CD4-positive, alpha-beta memory T cell (primary cell): ENCODE data around the gene DRC3. TPM values are rescaled to one million over a fixed set of nuclear protein-coding genes. Genes with fewer than 3 reads are reported as not detected.

Experiments used
- CTCF ChIA-PET: fragments of 350-600 bp; sonication (Branson Sonifier 250); formaldehyde crosslinking; loops from one replicate; lab custom pipeline; 2021; ENCODE audit warnings: inconsistent platforms; ENCODE audit not compliant: partially characterized antibody; lab: Charles Lee
- POLR2A ChIA-PET: fragments of 350-600 bp; sonication (Branson Sonifier 250); formaldehyde crosslinking; loops from one replicate; lab custom pipeline; 2021; ENCODE audit not compliant: partially characterized antibody; lab: Charles Lee
- DNase-seq, 5 donors: peaks; one replicate each; pipeline versions ENCODE4 v3.0.0 to v3.0.0-alpha.2; 2020 to 2022; ENCODE audit warnings: mixed read lengths in 1 of 5
- H3K27ac ChIP-seq: one replicate; pipeline ENCODE4 v1.7.0; 2013; ENCODE audit warnings: low read depth, low read length
- H3K27me3 ChIP-seq: 2 replicates; pipeline ENCODE4 v1.7.0; 2013; ENCODE audit warnings: mild to moderate bottlenecking, low read length, moderate library complexity; ENCODE audit not compliant: insufficient read depth
- H3K36me3 ChIP-seq: 2 replicates; pipeline ENCODE4 v1.7.0; 2013; ENCODE audit warnings: mild to moderate bottlenecking, low read length, moderate library complexity; ENCODE audit not compliant: insufficient read depth
- H3K4me1 ChIP-seq: 2 replicates; pipeline ENCODE4 v1.7.0; 2013; ENCODE audit warnings: mild to moderate bottlenecking, low read length, moderate library complexity; ENCODE audit not compliant: insufficient read depth
- H3K4me3 ChIP-seq, 2 donors: one replicate each; pipeline ENCODE4 v1.7.0; 2013; ENCODE audit warnings: low read length in 2 of 2, mild to moderate bottlenecking in 1 of 2
- H3K9me3 ChIP-seq, 2 donors: one replicate each; pipeline ENCODE4 v1.7.0; 2013; ENCODE audit warnings: low read length in 2 of 2, control low read depth in 1 of 2; ENCODE audit not compliant: control insufficient read depth in 1 of 2
- H3K27ac Mint-ChIP-seq, 7 donors: one replicate each; pipeline ENCODE4 v1.8.0; 2020 to 2021; ENCODE audit warnings: mixed read lengths in 7 of 7, mild to moderate bottlenecking in 6 of 7, inconsistent platforms in 3 of 7, moderate library complexity in 3 of 7
- H3K27me3 Mint-ChIP-seq, 2 donors: one replicate each; pipeline ENCODE4 v1.8.0; 2020 to 2021; ENCODE audit warnings: mixed read lengths in 2 of 2
- H3K36me3 Mint-ChIP-seq, 2 donors: one replicate each; pipeline ENCODE4 v1.8.0; 2020 to 2021; ENCODE audit warnings: mixed read lengths in 2 of 2, inconsistent platforms in 1 of 2, mild to moderate bottlenecking in 1 of 2
- H3K4me1 Mint-ChIP-seq, 4 donors: one replicate each; pipeline ENCODE4 v1.8.0; 2020 to 2021; ENCODE audit warnings: mixed read lengths in 4 of 4, mild to moderate bottlenecking in 1 of 4
- H3K4me3 Mint-ChIP-seq, 8 donors: one replicate each; pipeline ENCODE4 v1.8.0; 2020 to 2021; ENCODE audit warnings: mixed read lengths in 8 of 8, mild to moderate bottlenecking in 7 of 8, moderate library complexity in 6 of 8, inconsistent platforms in 3 of 8
- H3K9me3 Mint-ChIP-seq, 8 donors: one replicate each; pipeline ENCODE4 v1.8.0; 2020 to 2021; ENCODE audit warnings: mixed read lengths in 8 of 8, mild to moderate bottlenecking in 5 of 8, inconsistent platforms in 3 of 8, moderate library complexity in 1 of 8
- intact Hi-C: fragments of 100-400 bp; cut with micrococcal nuclease; formaldehyde crosslinking; loops from one replicate; pipeline ENCODE4 v1.15.1; 2023
- polyA plus RNA-seq, 2 donors: library from polyadenylated mRNA; unstranded; fragments of 300-500 nt; fragmentation: Illumina TruSeq; gene quantifications; one replicate each; pipeline ENCODE4 v1.2.3, GENCODE V29; 2021
- total RNA-seq, 2 experiments: library from RNA; stranded (reverse); gene quantifications; one replicate each; pipeline ENCODE4 v1.2.3, GENCODE V29; 2021

The DRC3 gene
- total and polyA plus RNA-seq, 4 experiments from 2014 or later = 0.24 to 0.67 (median 0.64) TPM; not detected in 1

DNA sequence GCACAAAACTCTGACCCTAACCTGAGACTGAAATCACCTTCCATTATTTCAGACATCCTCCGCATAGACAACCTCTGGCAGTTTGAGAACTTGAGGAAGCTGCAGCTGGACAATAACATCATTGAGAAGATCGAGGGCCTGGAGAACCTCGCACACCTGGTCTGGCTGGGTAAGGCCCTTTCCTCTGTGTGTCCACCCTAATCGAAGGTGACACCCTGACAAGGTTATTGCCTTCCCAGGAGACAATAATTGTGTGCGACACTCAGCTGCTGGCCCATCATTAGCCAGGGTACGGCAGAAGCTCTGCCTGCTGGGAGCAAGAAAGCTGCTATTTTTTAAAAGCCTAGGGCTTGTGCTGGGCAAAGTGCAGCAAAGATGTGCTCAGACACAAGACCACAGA is 11.1 kb downstream of the DRC3 start:
- Histone ChIP-seq H3K36me3 (no peaks in the 10 kb centered on the region), H3K9me3 (no peaks in the 10 kb centered on the region), H3K4me3 (no peak overlapping the region), H3K4me1 (no peaks in the 10 kb centered on the region), H3K27ac (no peak overlapping the region), H3K27me3 (no peaks in the 10 kb centered on the region)
- ChIA-PET CTCF (no interaction called here), POLR2A (no interaction called here)
- no peaks in the 10 kb centered on the region for H3K4me1 Mint-ChIP-seq
- H3K27me3 Mint-ChIP-seq = peaks cover 0 to 3% of the 10 kb centered on the region in 2 donors
- H3K27ac Mint-ChIP-seq = no peak overlapping the region
- no peak for DNase-seq
- intact Hi-C loops = no loop called here
- H3K9me3 Mint-ChIP-seq = no peaks in the 10 kb centered on the region
- no peaks in the 10 kb centered on the region for H3K36me3 Mint-ChIP-seq
- H3K4me3 Mint-ChIP-seq = no peak overlapping the region

DNA sequence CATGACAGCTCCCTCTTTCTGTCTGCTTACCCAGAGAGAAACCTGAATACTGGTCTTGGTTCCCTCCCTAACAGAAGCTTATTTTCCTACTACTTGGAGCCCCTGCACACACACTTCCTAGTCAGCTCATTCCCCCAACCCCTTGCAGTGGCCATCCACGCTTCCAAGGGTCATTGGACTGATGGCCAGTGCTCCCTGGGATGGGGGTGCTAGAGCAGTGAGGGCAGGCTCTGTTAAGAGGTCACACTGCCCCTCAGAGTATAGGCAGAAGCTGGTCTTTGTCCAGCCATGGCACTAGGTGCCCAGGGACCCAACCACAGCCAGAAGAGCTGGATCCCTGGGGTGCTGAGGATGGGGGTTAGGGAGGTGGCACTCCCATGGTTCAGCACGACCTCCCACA is 12.5 kb downstream of the DRC3 start:
- Histone ChIP-seq H3K9me3 (no peaks in the 10 kb centered on the region), H3K27ac (no peak overlapping the region), H3K36me3 (no peaks in the 10 kb centered on the region), H3K27me3 (no peaks in the 10 kb centered on the region), H3K4me3 (no peak overlapping the region), H3K4me1 (no peaks in the 10 kb centered on the region)
- H3K27ac Mint-ChIP-seq = no peak overlapping the region
- ChIA-PET POLR2A (interaction anchor here (1.0 kb wide), 1 partner anchor 13 kb away, joined by 3 read pairs; the partner anchor contains the start of gene TOM1L2), CTCF (no interaction called here)
- H3K4me3 Mint-ChIP-seq = no peak overlapping the region
- no peak for DNase-seq
- no peaks in the 10 kb centered on the region for H3K4me1 Mint-ChIP-seq
- intact Hi-C loops = no loop called here
- no peaks in the 10 kb centered on the region for H3K36me3 Mint-ChIP-seq
- no peaks in the 10 kb centered on the region for H3K27me3 Mint-ChIP-seq
- no peaks in the 10 kb centered on the region for H3K9me3 Mint-ChIP-seq

DNA sequence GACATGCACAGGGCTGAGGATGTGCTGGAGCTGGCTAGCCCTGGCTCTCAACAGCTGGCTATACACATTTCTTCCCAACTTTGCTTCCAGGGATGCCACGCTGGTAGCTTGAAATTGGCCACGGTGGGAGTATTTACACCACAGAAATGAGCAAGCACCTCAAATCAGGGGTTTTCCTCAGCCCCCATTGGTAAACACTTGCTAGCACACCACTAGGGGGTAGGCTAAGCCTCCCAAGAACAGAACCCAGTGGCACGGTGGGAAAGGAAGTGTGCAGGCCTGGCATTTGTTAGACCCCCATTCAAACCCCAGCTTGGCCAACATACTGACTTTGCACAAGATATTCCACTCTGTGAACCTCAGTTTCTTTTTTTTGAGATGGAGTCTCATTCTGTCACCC is 12.9 kb downstream of the DRC3 start:
- no peaks in the 10 kb centered on the region for H3K4me1 ChIP-seq
- ChIA-PET CTCF (no interaction called here), POLR2A (interaction anchor here (1.0 kb wide), 1 partner anchor 13 kb away, joined by 3 read pairs; the partner anchor contains the start of gene TOM1L2)
- no peaks in the 10 kb centered on the region for H3K36me3 Mint-ChIP-seq
- no peak overlapping the region for H3K4me3 Mint-ChIP-seq
- no peak overlapping the region for H3K27ac Mint-ChIP-seq
- no peaks in the 10 kb centered on the region for H3K27me3 ChIP-seq
- no peak for DNase-seq
- intact Hi-C loops = no loop called here
- no peaks in the 10 kb centered on the region for H3K27me3 Mint-ChIP-seq
- no peaks in the 10 kb centered on the region for H3K9me3 ChIP-seq
- no peaks in the 10 kb centered on the region for H3K4me1 Mint-ChIP-seq
- no peak overlapping the region for H3K4me3 ChIP-seq
- no peaks in the 10 kb centered on the region for H3K36me3 ChIP-seq
- H3K27ac ChIP-seq = no peak overlapping the region
- no peaks in the 10 kb centered on the region for H3K9me3 Mint-ChIP-seq

DNA sequence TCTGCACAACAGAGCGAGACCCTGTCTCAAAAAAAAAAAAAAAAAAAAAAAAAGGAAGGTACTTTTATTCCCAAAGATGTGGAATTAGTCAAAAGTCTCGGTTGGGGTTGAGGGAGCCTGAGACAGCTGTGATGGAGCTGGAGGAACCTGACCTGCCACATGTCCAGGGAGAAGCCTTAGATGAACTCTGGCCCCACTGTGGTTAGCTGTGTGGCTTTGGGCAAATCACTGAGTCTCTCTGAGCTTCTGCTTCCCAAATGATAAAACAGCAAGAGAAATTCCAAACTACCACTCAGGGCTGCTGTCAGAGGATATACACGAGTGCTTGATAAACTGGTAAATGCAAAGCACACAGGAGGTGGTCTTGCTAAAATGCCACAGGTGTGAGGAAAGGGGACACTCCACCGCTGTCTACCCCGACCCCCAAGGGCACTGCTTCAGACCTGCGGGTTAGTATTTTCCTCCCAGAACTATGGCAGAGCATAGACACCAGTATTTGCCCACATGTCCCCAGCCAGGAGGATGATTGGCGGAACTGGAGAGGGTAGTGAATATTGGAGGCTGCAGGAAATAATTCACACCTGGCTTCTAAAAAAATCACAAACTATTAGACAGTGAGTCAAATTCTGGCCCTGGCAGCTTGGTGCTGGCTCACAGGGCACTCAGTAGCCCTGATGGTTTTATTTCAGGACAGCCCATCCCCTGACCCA is 14.7 kb downstream of the DRC3 start:
- Mint-ChIP-seq H3K4me1 (no peaks in the 10 kb centered on the region), H3K36me3 (no peaks in the 10 kb centered on the region), H3K4me3 (no peak overlapping the region), H3K9me3 (no peaks in the 10 kb centered on the region), H3K27me3 (no peaks in the 10 kb centered on the region), H3K27ac (no peak overlapping the region)
- H3K9me3 ChIP-seq = no peaks in the 10 kb centered on the region
- no peak overlapping the region for H3K4me3 ChIP-seq
- H3K27ac ChIP-seq = no peak overlapping the region
- H3K27me3 ChIP-seq = no peaks in the 10 kb centered on the region
- intact Hi-C loops = no loop called here
- ChIA-PET POLR2A (no interaction called here), CTCF (interaction anchor here (0.7 kb wide), 1 partner anchor 891 kb away, joined by 4 read pairs; no protein-coding TSS in a partner anchor)
- DNase-seq = no peak
- H3K4me1 ChIP-seq = no peaks in the 10 kb centered on the region
- H3K36me3 ChIP-seq = no peaks in the 10 kb centered on the region

DNA sequence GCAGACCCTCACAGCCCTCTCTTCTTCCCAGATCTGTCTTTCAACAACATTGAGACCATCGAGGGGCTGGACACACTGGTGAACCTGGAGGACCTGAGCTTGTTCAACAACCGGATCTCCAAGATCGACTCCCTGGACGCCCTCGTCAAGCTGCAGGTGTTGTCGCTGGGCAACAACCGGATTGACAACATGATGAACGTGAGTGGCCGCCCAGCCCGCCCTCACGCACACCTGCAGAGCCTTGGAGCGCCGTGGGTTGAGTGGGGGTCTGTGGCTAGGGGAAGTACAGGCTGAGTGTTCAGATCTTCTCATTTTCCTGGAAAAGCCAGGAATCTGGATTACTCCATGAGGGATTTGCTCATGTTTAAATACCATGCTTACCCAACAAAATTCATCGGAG is 15.2 kb downstream of the DRC3 start:
- no peak overlapping the region for H3K27ac Mint-ChIP-seq
- ChIA-PET CTCF (no interaction called here), POLR2A (no interaction called here)

DNA sequence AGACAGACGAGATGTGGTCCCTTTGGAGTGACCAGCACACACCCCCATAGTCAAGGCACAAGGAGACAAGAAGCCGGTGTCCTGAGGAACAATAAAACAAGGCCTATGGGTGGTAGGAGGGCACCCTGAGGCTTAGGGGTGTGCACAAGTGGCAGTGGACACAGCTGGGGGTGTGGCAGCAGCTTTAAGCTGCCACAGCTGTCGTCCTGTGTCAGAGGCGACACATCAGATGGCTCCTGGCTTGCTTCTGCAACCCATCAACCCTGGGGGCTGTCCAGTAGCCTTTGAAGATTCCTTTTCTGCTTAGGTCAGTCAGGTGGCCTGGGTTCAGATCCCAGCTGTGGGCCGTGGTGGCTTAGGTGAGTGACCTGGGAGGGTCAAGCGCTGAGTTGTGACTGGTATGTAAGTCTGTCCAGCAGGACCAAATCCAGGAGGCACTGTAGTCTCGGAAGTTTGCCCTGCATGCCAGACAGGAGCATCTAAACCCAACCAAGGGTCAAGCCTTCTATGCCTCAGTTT is 15.8 kb downstream of the DRC3 start:
- no peak overlapping the region for H3K4me3 Mint-ChIP-seq
- H3K27me3 Mint-ChIP-seq = no peaks in the 10 kb centered on the region
- no peaks in the 10 kb centered on the region for H3K9me3 Mint-ChIP-seq

More for the DNA sequence above, 15.2 kb downstream of the DRC3 start:
- H3K9me3 Mint-ChIP-seq = no peaks in the 10 kb centered on the region
- no peaks in the 10 kb centered on the region for H3K27me3 Mint-ChIP-seq
- no peak for DNase-seq
- no peaks in the 10 kb centered on the region for H3K36me3 Mint-ChIP-seq
- no peaks in the 10 kb centered on the region for H3K27me3 ChIP-seq
- no peaks in the 10 kb centered on the region for H3K36me3 ChIP-seq
- no peaks in the 10 kb centered on the region for H3K9me3 ChIP-seq
- no peak overlapping the region for H3K4me3 Mint-ChIP-seq
- H3K4me1 ChIP-seq = no peaks in the 10 kb centered on the region
- intact Hi-C loops = no loop called here
- H3K4me1 Mint-ChIP-seq = no peaks in the 10 kb centered on the region
- H3K27ac ChIP-seq = no peak overlapping the region
- no peak overlapping the region for H3K4me3 ChIP-seq

DNA sequence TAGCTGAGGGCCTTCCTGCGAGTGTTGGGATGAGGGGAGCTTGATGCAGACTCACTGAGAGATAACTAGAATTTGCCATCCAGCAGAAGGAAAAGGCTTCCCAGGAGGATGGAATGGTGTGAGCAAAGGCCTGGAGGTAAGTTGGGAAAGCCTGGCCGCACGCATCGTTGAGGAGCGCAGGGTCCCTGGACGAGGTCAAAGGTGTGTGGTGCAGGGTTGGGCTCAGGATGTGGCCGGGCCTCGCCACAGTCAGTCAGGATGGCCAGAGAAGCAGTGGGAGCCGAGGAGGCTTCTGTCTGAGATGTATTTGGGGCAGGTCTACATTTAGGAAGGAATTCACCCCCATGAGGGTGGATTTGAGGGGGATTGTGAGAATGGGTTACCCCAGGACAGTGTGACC is 16.4 kb downstream of the DRC3 start:
- POLR2A ChIA-PET = no interaction called here
- no peak for DNase-seq
- H3K4me1 Mint-ChIP-seq = no peaks in the 10 kb centered on the region

More for the DNA sequence above, 15.8 kb downstream of the DRC3 start:
- H3K4me1 ChIP-seq = no peaks in the 10 kb centered on the region
- intact Hi-C loops = no loop called here
- H3K27ac ChIP-seq = no peak overlapping the region
- H3K36me3 ChIP-seq = no peaks in the 10 kb centered on the region
- Mint-ChIP-seq H3K27ac (peak overlapping the region in 1 of 7 donors; percentile 24), H3K4me1 (no peaks in the 10 kb centered on the region), H3K36me3 (no peaks in the 10 kb centered on the region)
- POLR2A ChIA-PET = no interaction called here
- H3K4me3 ChIP-seq = no peak overlapping the region
- CTCF ChIA-PET = no interaction called here
- no peak for DNase-seq
- no peaks in the 10 kb centered on the region for H3K27me3 ChIP-seq
- no peaks in the 10 kb centered on the region for H3K9me3 ChIP-seq

More for the DNA sequence above, 16.4 kb downstream of the DRC3 start:
- intact Hi-C loops = no loop called here
- Mint-ChIP-seq H3K27ac (no peak overlapping the region), H3K36me3 (no peaks in the 10 kb centered on the region), H3K9me3 (no peaks in the 10 kb centered on the region), H3K27me3 (no peaks in the 10 kb centered on the region), H3K4me3 (no peak overlapping the region)
- H3K4me1 ChIP-seq = no peaks in the 10 kb centered on the region
- no peak overlapping the region for H3K4me3 ChIP-seq
- H3K27ac ChIP-seq = no peak overlapping the region
- CTCF ChIA-PET = no interaction called here
- H3K9me3 ChIP-seq = no peaks in the 10 kb centered on the region
- no peaks in the 10 kb centered on the region for H3K36me3 ChIP-seq
- H3K27me3 ChIP-seq = no peaks in the 10 kb centered on the region
